K562 (cell line): ENCODE data around the gene GRB10.

Experiments used
- HMBOX1 ChIP-seq: sonication (generic); IDR thresholded peaks from 2 replicates; pipeline ENCODE4 v1.6.1; 2016
- HMGN3 ChIP-seq: IDR thresholded peaks from 2 replicates; pipeline ENCODE4 v1.6.1; 2011; ENCODE audit warnings: borderline replicate concordance, low read depth, mild to moderate bottlenecking, mixed read lengths, low read length; ENCODE audit not compliant: insufficient read length; ENCODE audit errors: extremely low read depth
- MTF1 ChIP-seq: fragments of 250-450 bp; sonication (Bioruptor Pico); IDR thresholded peaks from 2 replicates; pipeline ENCODE4 v1.9.0; 2021; ENCODE audit warnings: moderate library complexity, mild to moderate bottlenecking, inconsistent platforms, borderline replicate concordance
- TAL1 ChIP-seq: fragments of 450-650 bp; IDR thresholded peaks from 2 replicates; pipeline ENCODE4 v1.6.1; 2016; ENCODE audit warnings: mild to moderate bottlenecking
- ZBTB7A ChIP-seq: IDR thresholded peaks from 2 replicates; pipeline ENCODE4 v1.6.1; 2011; ENCODE audit warnings: low read depth, mild to moderate bottlenecking, low read length, moderate library complexity, borderline replicate concordance; ENCODE audit not compliant: control insufficient read depth

GRCh38 chr7:50743893-50744292, 38.8 kb downstream of the GRB10 start:
- no peak for TF ChIP-seq ZBTB7A
- no peak for TF ChIP-seq HMBOX1
- TF ChIP-seq TAL1, result no peak
- no peak for TF ChIP-seq MTF1
- TF ChIP-seq HMGN3, result no peak
